GM12878 (cell line): ENCODE results near the gene MRPL55.

Experiments used
- CHD4 ChIP-seq: fragments of 200-600 bp; sonication (generic); IDR thresholded peaks from 2 replicates; pipeline ENCODE4 v1.6.1; 2016; ENCODE audit warnings: mild to moderate bottlenecking
- CREB1 ChIP-seq: IDR thresholded peaks from 2 replicates; pipeline ENCODE4 v1.6.1; 2012; ENCODE audit warnings: low read depth, mild to moderate bottlenecking, inconsistent platforms
- CREM ChIP-seq: IDR thresholded peaks from 2 replicates; pipeline ENCODE4 v1.6.1; 2014; ENCODE audit warnings: antibody characterized with exemption, low read depth
- EP300 ChIP-seq, 2 experiments: fragments of 150-350 bp in 1 of 2; IDR thresholded peaks; 2 replicates each; pipeline ENCODE4 v1.6.1; 2011 to 2012; ENCODE audit warnings: low read depth in 2 of 2, low read length in 2 of 2, borderline replicate concordance in 1 of 2, improper control_type of control experiment in 1 of 2, inconsistent platforms in 1 of 2; ENCODE audit not compliant: control insufficient read depth in 1 of 2
- EZH2 ChIP-seq: IDR thresholded peaks from 2 replicates; pipeline ENCODE4 v1.6.1; 2012; ENCODE audit warnings: low read depth, mild to moderate bottlenecking, control low read depth, inconsistent platforms, low read length, borderline replicate concordance; ENCODE audit not compliant: control insufficient read depth
- KAT2A ChIP-seq: conservative IDR thresholded peaks from 2 replicates; pipeline ENCODE4 v1.6.1; 2011; ENCODE audit warnings: low read depth, low read length; ENCODE audit not compliant: control insufficient read depth
- POLR2A ChIP-seq: IDR thresholded peaks from 2 replicates; pipeline ENCODE4 v1.6.1; 2011; ENCODE audit warnings: low read depth, mild to moderate bottlenecking, low read length
- RAD51 ChIP-seq: fragments of 450-650 bp; IDR thresholded peaks from 2 replicates; pipeline ENCODE4 v1.6.1; 2016; ENCODE audit warnings: moderate library complexity, mild to moderate bottlenecking, inconsistent platforms
- RFX5 ChIP-seq: IDR thresholded peaks from 2 replicates; pipeline ENCODE4 v1.6.1; 2011; ENCODE audit warnings: low read depth, low read length, improper control_type of control experiment
- SRF ChIP-seq, 2 experiments: IDR thresholded peaks; 2 replicates each; pipeline ENCODE4 v1.6.1; 2011; ENCODE audit warnings: low read depth in 2 of 2, low read length in 2 of 2, mild to moderate bottlenecking in 1 of 2, moderate library complexity in 1 of 2
- YBX1 ChIP-seq: fragments of 450-650 bp; IDR thresholded peaks from 2 replicates; pipeline ENCODE4 v1.6.1; 2016; ENCODE audit warnings: antibody characterized with exemption
- TF ChIP-seq, protein P1 (sequence below), 3 experiments: IDR thresholded peaks in 2 of 3; conservative IDR thresholded peaks in 1 of 3; 2 replicates each; pipeline ENCODE4 v1.5.1; 2011; ENCODE audit warnings: low read depth in 3 of 3, low read length in 3 of 3, mild to moderate bottlenecking in 3 of 3, control low read depth in 2 of 3, moderate library complexity in 2 of 3, inconsistent platforms in 1 of 3, mixed read lengths in 1 of 3; ENCODE audit not compliant: control insufficient read depth in 2 of 3, insufficient read depth in 1 of 3; ENCODE audit errors: extremely low read depth in 1 of 3
- TF ChIP-seq, protein P2 (sequence below): IDR thresholded peaks from 2 replicates; pipeline ENCODE4 v1.6.1; 2012; ENCODE audit warnings: low read length, inconsistent platforms
- TF ChIP-seq, protein P3 (sequence below): fragments of 150-350 bp; IDR thresholded peaks from 2 replicates; pipeline ENCODE4 v1.6.1; 2014; ENCODE audit warnings: mild to moderate bottlenecking, low read depth, low read length

DNA sequence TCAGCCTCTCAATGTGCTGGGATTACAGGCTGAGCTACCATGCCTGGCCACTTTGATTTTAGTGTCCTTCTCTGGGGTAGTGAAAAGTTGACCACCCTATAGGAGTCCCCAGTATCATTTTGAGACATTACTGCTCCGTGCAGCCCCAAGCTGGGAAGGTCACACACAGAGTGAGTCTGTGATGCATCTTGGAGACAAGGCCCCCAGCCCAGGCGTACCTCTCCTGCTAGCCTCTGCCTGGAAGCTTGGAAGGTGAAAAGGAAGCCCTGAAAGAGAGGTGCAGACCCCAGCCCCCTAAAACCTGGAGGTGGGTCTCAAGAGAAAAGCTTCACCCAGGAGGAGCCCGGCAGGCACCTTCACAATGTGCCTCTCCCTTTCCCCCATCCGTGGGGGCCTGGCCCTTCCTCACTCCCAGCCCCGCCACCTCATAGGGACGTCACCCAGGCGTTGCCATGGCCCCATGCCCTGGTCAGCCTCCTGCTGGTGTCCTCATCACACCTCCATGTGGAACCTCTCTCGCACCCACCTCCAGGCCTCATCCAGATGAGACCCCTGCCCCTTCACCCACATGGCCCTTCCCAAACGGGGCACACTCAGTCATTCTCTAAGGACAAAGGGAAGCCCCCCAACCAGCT lies 32.2 kb downstream of the MRPL55 start:
- TF ChIP-seq CHD4 (no peak), YBX1 (no peak), CREB1 (no peak), SRF (IDR thresholded peaks at IDR 0.05; ENCODE audit: low read depth in 2 of 2, low read length in 2 of 2) (no peak), EZH2 (no peak), RFX5 (no peak), RAD51 (no peak), CREM (no peak), EP300 (IDR thresholded peaks at IDR 0.05; ENCODE audit: borderline replicate concordance in 1 of 2, control insufficient read depth in 1 of 2, low read depth in 2 of 2, low read length in 2 of 2) (no peak), KAT2A (no peak), POLR2A (no peak)
- TF ChIP-seq, protein P1, sequence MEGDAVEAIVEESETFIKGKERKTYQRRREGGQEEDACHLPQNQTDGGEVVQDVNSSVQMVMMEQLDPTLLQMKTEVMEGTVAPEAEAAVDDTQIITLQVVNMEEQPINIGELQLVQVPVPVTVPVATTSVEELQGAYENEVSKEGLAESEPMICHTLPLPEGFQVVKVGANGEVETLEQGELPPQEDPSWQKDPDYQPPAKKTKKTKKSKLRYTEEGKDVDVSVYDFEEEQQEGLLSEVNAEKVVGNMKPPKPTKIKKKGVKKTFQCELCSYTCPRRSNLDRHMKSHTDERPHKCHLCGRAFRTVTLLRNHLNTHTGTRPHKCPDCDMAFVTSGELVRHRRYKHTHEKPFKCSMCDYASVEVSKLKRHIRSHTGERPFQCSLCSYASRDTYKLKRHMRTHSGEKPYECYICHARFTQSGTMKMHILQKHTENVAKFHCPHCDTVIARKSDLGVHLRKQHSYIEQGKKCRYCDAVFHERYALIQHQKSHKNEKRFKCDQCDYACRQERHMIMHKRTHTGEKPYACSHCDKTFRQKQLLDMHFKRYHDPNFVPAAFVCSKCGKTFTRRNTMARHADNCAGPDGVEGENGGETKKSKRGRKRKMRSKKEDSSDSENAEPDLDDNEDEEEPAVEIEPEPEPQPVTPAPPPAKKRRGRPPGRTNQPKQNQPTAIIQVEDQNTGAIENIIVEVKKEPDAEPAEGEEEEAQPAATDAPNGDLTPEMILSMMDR (IDR thresholded peaks at IDR 0.05 in 2 of 3, conservative IDR thresholded peaks at IDR 0.05 in 1 of 3; ENCODE audit: control insufficient read depth in 2 of 3, extremely low read depth in 1 of 3, insufficient read depth in 1 of 3, low read depth in 3 of 3, low read length in 3 of 3) = no peak
- TF ChIP-seq, protein P2, sequence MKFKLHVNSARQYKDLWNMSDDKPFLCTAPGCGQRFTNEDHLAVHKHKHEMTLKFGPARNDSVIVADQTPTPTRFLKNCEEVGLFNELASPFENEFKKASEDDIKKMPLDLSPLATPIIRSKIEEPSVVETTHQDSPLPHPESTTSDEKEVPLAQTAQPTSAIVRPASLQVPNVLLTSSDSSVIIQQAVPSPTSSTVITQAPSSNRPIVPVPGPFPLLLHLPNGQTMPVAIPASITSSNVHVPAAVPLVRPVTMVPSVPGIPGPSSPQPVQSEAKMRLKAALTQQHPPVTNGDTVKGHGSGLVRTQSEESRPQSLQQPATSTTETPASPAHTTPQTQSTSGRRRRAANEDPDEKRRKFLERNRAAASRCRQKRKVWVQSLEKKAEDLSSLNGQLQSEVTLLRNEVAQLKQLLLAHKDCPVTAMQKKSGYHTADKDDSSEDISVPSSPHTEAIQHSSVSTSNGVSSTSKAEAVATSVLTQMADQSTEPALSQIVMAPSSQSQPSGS = no peak
- TF ChIP-seq, protein P3, sequence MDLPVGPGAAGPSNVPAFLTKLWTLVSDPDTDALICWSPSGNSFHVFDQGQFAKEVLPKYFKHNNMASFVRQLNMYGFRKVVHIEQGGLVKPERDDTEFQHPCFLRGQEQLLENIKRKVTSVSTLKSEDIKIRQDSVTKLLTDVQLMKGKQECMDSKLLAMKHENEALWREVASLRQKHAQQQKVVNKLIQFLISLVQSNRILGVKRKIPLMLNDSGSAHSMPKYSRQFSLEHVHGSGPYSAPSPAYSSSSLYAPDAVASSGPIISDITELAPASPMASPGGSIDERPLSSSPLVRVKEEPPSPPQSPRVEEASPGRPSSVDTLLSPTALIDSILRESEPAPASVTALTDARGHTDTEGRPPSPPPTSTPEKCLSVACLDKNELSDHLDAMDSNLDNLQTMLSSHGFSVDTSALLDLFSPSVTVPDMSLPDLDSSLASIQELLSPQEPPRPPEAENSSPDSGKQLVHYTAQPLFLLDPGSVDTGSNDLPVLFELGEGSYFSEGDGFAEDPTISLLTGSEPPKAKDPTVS = no peak
